HuH-7.5 (cell line): ENCODE data around the gene KRR1.
"Not testable (repeated sequence)": the region's sequence is repeated elsewhere in the genome, so short reads cannot be mapped to it uniquely, and the experiment has no call there.

ENCODE experiments used
- DNase-seq: peaks from one replicate; pipeline ENCODE4 v3.0.0; 2011; ENCODE audit warnings: low spot score

Gene KRR1

DNA sequence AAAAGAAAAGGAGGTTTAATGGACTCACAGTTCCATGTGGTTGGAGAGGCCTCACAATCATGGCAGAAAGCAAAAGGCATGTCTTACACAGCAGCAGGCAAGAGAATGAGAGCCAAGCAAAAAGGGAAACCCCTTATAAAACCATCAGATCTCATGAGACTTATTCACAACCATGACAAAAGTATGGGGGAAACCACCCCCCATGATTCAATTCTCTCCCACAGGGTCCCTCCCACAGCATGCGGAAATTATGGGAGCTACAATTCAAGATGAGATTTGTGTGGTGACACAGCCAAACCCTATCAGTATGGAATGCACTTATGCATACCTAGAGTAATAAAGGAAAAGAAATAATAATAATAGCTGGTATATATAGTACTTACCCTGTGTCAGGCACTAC, 35.3 kb downstream of the KRR1 start:
- DNase-seq: no peak

- DNase-seq: no peak
Observed at GRCh38 chr12:75474116-75474515, 37.3 kb downstream of the KRR1 start.

DNA sequence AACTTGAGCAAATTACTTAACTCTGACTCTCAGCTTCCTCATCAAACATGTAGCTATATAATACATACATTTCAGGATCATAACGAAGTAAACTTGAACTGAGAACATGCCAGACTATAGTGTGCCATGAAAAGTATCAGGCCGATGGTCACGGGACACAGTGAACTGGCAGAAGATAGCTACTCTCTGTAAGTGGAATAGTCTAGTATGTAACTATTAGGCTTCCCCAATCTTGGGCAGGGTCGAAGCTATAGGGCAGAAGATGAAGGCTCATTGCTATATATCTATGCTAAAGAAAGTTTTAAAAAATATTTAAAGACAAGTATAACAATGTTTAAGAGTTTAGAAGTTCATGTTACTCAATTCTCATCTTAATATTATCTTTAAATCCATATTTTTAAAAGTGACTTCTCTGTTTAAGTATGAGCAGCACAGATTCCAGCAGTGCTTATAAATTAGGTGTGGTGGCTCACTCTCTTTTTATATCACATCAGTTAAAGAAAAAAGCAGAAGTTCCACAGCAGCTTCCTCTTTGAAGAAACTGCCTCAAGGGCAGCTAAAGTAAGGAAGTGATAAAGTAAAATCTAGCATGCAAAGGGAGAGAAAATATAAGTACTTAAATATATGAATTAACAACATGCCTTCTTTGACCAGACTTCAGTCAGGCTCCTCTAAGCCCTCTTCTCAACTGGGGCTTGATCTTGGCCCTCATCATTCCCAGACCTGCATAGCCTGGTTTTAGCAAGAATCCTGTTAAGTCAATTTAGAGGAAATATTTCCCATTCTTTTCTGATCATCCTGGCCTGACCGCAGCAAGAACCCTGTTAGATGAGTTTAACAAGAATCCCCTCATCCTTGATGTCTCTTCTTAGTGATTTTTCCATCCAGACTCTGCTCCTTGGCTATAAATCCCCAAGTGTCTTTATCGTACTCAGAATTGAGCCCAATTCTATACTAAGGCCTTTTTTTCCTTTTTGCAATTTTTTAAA, 39.2 kb downstream of the KRR1 start:
- DNase-seq: no peak

GRCh38 chr12:75460204-75460603, 51.2 kb downstream of the KRR1 start:
- no peak for DNase-seq

DNA sequence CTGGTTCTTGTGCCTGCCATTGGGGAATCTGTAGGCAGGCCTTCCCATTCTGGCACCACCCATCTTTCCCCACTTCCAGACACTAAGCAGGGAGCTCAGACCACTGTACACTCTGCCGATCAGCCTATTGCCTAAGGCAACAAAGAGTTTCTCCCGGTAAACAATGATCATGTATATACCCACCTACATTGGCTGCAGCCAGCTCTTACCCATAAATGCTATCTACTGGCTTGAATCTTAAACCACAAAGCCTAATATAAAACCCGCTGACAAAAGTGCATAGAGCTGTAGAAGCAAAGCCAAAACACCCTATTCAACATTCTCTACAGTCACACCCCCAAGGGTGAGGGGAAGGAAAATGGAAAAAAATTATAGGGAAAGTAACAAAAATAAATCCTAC, 51.7 kb downstream of the KRR1 start:
- DNase-seq: no peak

DNA sequence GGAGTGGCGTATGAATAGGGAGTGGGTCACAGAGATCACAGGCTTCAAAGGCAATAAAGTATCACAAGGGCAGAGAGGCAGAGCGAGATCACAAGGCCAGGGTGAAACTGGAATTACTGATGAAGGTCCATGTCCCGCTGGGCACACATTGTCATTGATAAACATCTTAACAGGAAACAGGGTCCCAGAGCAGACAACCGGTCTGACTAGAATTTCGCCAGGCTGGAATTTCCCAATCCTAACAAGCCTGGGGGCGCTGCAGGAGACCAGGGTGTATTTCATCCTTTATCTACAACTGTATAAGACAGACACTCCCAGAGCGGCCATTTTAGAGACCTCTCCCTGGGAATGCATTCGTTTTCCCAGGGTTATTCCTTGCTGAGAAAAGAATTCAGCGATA, 53.5 kb downstream of the KRR1 start:
- DNase-seq: not testable (repeated sequence)

DNA sequence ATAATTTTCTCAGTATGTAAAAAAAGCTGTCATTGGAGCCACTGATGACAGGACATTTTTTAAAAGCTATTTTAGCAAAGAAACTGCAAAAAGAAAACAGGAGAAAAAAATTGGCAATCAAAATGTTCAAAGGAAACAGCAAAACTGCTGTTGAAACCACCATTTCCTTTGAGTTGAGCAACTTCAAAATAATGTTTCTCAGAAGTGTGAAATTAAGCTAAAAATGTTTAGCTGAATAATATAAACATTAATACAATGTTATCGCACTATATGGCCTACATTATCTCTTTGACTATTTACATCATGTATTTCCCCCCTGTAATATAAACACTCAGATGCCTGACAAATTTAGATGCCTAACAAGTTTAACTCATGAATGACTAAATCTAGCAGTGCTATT, 54.2 kb downstream of the KRR1 start:
- no peak for DNase-seq

GRCh38 chr12:75455839-75456238, 55.6 kb downstream of the KRR1 start:
- DNase-seq: no peak

- no peak for DNase-seq
Observed at GRCh38 chr12:75452675-75453330, 58.6 kb downstream of the KRR1 start.

GRCh38 chr12:75447691-75448393, 63.6 kb downstream of the KRR1 start:
- no peak for DNase-seq

DNA sequence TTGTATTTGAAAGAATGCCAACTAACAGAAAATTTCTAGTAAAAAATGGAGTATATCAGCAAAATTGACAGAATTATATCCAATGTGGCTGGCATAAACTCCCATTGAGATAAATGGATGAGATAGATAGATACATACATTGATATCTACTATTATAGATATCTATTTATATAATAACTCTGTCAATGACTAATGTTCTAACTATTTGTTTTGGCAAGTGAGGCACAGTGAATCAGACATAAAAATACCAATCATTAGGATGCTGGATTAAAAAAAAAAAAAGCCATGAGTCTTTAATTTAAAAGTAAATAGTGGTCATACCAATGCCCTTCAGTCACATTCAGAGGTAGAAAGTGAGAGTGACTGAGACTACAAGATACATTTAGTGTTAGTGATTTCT, 64.6 kb downstream of the KRR1 start:
- no peak for DNase-seq

GRCh38 chr12:75445137-75445507, 66.3 kb downstream of the KRR1 start:
- not testable (repeated sequence) for DNase-seq

DNA sequence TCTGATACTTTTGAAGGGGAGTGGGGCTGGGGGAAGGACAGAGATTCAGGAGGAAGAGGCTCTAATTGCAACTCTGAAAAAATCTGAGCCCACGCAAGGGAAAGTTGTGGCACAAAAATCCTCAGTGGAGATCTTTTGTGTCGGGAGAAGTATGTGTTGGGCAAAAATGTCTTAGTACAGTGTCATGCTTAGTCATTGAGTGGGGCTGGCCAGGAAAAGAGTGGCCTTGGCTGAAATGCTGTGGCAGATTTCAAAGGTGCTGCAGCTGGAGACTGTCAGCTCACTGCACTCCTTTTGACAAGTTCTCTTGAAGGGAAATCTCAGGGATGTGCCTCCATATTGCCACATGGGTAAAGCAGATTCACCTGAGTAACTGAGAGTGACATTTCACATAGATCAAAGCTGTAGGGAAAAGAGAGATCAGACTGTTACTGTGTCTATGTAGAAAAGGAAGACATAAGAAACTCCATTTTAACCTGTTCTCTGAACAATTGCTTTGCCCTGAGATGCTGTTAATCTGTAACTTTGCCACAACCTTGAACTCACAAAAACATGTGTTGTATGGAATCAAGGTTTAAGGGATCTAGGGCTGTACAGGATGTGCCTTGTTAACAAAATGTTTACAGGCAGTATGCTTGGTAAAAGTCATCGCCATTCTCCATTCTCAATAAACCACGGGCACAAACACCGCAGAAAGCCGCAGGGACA, 66.8 kb downstream of the KRR1 start:
- no peak for DNase-seq

- DNase-seq: no peak
Observed at GRCh38 chr12:75443709-75444108, 67.7 kb downstream of the KRR1 start.

DNA sequence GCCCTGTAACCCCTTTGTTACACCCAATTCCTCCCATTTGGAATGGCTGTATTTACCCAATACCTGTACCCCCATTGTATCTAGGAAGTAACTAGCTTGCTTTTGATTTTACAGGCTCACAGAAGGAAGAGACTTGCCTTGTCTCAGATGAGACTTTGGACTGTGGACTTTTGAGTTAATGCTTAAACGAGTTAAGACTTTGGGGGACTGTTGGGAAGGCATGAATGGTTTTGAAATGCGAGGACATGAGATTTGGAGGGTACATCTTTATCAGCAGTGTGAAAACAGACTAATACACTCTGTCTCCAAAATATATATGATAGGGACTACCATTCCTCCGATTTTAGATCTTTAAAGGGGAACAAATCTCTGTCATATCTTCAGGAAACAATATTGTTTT, 69.0 kb downstream of the KRR1 start:
- not testable (repeated sequence) for DNase-seq

DNA sequence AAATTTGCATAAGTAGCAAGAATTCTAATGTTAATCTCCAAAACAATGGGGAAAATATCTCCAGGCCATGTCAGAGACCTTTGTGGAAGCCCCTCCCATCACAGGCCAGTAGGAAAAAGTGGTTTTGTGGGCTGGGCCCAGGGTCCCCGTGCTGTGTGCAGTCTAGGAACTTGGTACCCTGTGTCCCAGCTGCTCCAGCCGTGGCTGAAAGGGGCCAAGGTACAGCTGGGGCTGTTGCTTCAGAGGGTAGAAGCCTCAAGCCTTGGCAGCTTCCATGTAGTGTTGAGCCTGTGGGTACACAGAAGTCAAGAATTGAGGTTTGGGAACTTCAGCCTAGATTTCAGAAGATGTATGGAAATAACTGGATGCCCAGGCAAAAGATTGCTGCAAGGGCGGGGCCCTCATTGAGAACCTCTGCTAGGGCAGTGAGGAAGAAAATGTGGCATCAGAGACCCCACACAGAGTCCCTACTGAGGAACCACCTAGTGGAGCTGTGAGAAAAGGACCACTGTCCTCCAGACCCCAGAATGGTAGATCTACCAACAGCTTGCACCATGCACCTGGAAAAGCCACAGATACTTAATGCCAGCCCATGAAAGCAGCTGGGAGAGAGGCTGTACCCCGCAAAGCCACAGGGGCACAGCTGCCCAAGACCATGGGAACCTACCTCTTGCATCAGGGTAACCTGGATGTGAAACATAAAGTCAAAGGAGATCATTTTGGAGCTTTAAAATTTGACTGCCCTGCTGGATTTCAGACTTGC, 69.5 kb downstream of the KRR1 start:
- DNase-seq: not testable (repeated sequence)
